Measurements from ENCODE around the gene COASY.
"Not testable (repeated sequence)": the region's sequence is repeated elsewhere in the genome, so short reads cannot be mapped to it uniquely, and the experiment has no call there.

The COASY gene

GRCh38 chr17:42531455-42532354, 30.2 kb upstream of the COASY start:
- no peak for DNase-seq (ENCODE audit: low read depth)

GRCh38 chr17:42535155-42536047, 26.5 kb upstream of the COASY start:
- no peak for DNase-seq (ENCODE audit: low read depth)

- peak; percentile 63 for DNase-seq (ENCODE audit: low read depth)
Observed at GRCh38 chr17:42536048-42536371, 25.9 kb upstream of the COASY start, which contains the start of gene NAGLU. TSS of gene NAGLU (plus strand) at chr17:42536241. CDS start at chr17:42536273, 32 bp downstream.

- DNase-seq (ENCODE audit: low read depth), result no peak
Observed at GRCh38 chr17:42536372-42537155, 25.4 kb upstream of the COASY start.

- no peak for DNase-seq (ENCODE audit: low read depth)
Observed at GRCh38 chr17:42537156-42537805, 24.7 kb upstream of the COASY start.

GRCh38 chr17:42537826-42538451, 24.0 kb upstream of the COASY start:
- DNase-seq (ENCODE audit: low read depth), result no peak

GRCh38 chr17:42538482-42538881, 23.5 kb upstream of the COASY start:
- DNase-seq (ENCODE audit: low read depth), result no peak

- DNase-seq (ENCODE audit: low read depth), result not testable (repeated sequence)
Observed at GRCh38 chr17:42540558-42540957, 21.4 kb upstream of the COASY start.

- no peak for DNase-seq (ENCODE audit: low read depth)
Observed at GRCh38 chr17:42541041-42541833, 20.7 kb upstream of the COASY start.

GRCh38 chr17:42543190-42544079, 18.5 kb upstream of the COASY start:
- DNase-seq (ENCODE audit: low read depth), result no peak

GRCh38 chr17:42544874-42545283, 17.1 kb upstream of the COASY start:
- no peak for DNase-seq (ENCODE audit: low read depth)

GRCh38 chr17:42545755-42546505, 16.0 kb upstream of the COASY start:
- DNase-seq (ENCODE audit: low read depth), result not testable (repeated sequence)

- no peak for DNase-seq (ENCODE audit: low read depth)
Observed at GRCh38 chr17:42547001-42547461, 14.9 kb upstream of the COASY start.

GRCh38 chr17:42547698-42548069, 14.3 kb upstream of the COASY start:
- no peak for DNase-seq (ENCODE audit: low read depth)

- DNase-seq (ENCODE audit: low read depth), result peak; percentile 57
Observed at GRCh38 chr17:42548070-42548837, 13.7 kb upstream of the COASY start.

GRCh38 chr17:42548993-42549755, 12.8 kb upstream of the COASY start:
- DNase-seq (ENCODE audit: low read depth), result no peak

- not testable (repeated sequence) for DNase-seq (ENCODE audit: low read depth)
Observed at GRCh38 chr17:42552736-42553135, 9.2 kb upstream of the COASY start, which contains the start of gene HSD17B1. TSS of gene HSD17B1 (plus strand) at chr17:42552923. CDS start at chr17:42552934, 11 bp downstream.
